ENCODE data around the gene PDGFB.
A peak's percentile ranks its signal among the peaks of the same experiment; 100 is the strongest.

The PDGFB gene

GRCh38 chr22:39185601-39186012 lies 59.2 kb downstream of the PDGFB start:
- H3K79me2 ChIP-seq (ENCODE audit: control insufficient read depth, insufficient read depth, low read length, poor library complexity): no peaks in the 10 kb centered on the region
- no peak for DNase-seq

GRCh38 chr22:39184586-39185577 lies 59.9 kb downstream of the PDGFB start:
- H3K27me3 ChIP-seq (ENCODE audit: insufficient read depth, low read length): no peaks in the 10 kb centered on the region
- no peak overlapping the region for H4K8ac ChIP-seq (ENCODE audit: low read depth, low read length)
- H3K14ac ChIP-seq (ENCODE audit: low read length): peak overlapping the region; percentile 20
- H3K79me1 ChIP-seq (ENCODE audit: low read length): no peaks in the 10 kb centered on the region
- no peak overlapping the region for H2BK5ac ChIP-seq (ENCODE audit: low read depth, low read length, poor library complexity)
- no peak overlapping the region for H3K23ac ChIP-seq (ENCODE audit: low read length)
- no peak overlapping the region for H4K91ac ChIP-seq (ENCODE audit: low read depth, low read length)
- no peak overlapping the region for H3K9ac ChIP-seq (ENCODE audit: low read length)
- H4K12ac ChIP-seq (ENCODE audit: low read depth, low read length): no peak overlapping the region
- H3K4ac ChIP-seq (ENCODE audit: low read depth, low read length): no peak overlapping the region
- DNase-seq: no peak
- no peak overlapping the region for H2AFZ ChIP-seq (ENCODE audit: insufficient read depth, low read length, poor library complexity)
- no peak overlapping the region for H2AK5ac ChIP-seq (ENCODE audit: low read length)
- H3K79me2 ChIP-seq (ENCODE audit: control insufficient read depth, insufficient read depth, low read length, poor library complexity): no peaks in the 10 kb centered on the region
- no peaks in the 10 kb centered on the region for H3K36me3 ChIP-seq (ENCODE audit: control insufficient read depth in 1 of 2, insufficient read depth in 2 of 2, low read length in 2 of 2)
- H3K4me3 ChIP-seq (ENCODE audit: low read depth, low read length): no peak overlapping the region
- no CpG with 5 or more reads among the region's 23 CpGs for WGBS (ENCODE audit: extremely low coverage, insufficient coverage, insufficient read length)
- no peak overlapping the region for H3K4me2 ChIP-seq (ENCODE audit: low read length)
- H2BK12ac ChIP-seq (ENCODE audit: low read length): peak overlapping the region; percentile 13
- H3K27ac ChIP-seq (ENCODE audit: low read depth, low read length): no peak overlapping the region
- H2BK120ac ChIP-seq (ENCODE audit: insufficient read depth, low read length, poor library complexity): no peak overlapping the region
- no peaks in the 10 kb centered on the region for H3K4me1 ChIP-seq (ENCODE audit: control insufficient read depth in 1 of 2, insufficient read depth in 2 of 2, low read length in 2 of 2)
- peaks cover 9% of the 10 kb centered on the region for H3K9me3 ChIP-seq (ENCODE audit: insufficient read depth, low read depth, low read length)
- no peak overlapping the region for H3K18ac ChIP-seq (ENCODE audit: low read length)

More at GRCh38 chr22:39185601-39186012, 59.2 kb downstream of the PDGFB start:
- Histone ChIP-seq H2BK12ac (ENCODE audit: low read length) (no peak overlapping the region), H3K27ac (ENCODE audit: low read depth, low read length) (no peak overlapping the region), H2BK5ac (ENCODE audit: low read depth, low read length, poor library complexity) (no peak overlapping the region), H2BK120ac (ENCODE audit: insufficient read depth, low read length, poor library complexity) (no peak overlapping the region), H3K9me3 (ENCODE audit: insufficient read depth, low read depth, low read length) (peaks cover 7% of the 10 kb centered on the region), H3K36me3 (ENCODE audit: control insufficient read depth in 1 of 2, insufficient read depth in 2 of 2, low read length in 2 of 2) (no peaks in the 10 kb centered on the region), H3K18ac (ENCODE audit: low read length) (no peak overlapping the region), H3K4me3 (ENCODE audit: low read depth, low read length) (no peak overlapping the region), H4K12ac (ENCODE audit: low read depth, low read length) (no peak overlapping the region), H3K4me1 (ENCODE audit: control insufficient read depth in 1 of 2, insufficient read depth in 2 of 2, low read length in 2 of 2) (no peaks in the 10 kb centered on the region), H3K27me3 (ENCODE audit: insufficient read depth, low read length) (no peaks in the 10 kb centered on the region), H4K91ac (ENCODE audit: low read depth, low read length) (no peak overlapping the region), H3K14ac (ENCODE audit: low read length) (no peak overlapping the region), H3K9ac (ENCODE audit: low read length) (no peak overlapping the region), H3K23ac (ENCODE audit: low read length) (no peak overlapping the region), H4K8ac (ENCODE audit: low read depth, low read length) (no peak overlapping the region), H2AFZ (ENCODE audit: insufficient read depth, low read length, poor library complexity) (no peak overlapping the region), H3K4me2 (ENCODE audit: low read length) (no peak overlapping the region), H2AK5ac (ENCODE audit: low read length) (no peak overlapping the region), H3K79me1 (ENCODE audit: low read length) (no peaks in the 10 kb centered on the region), H3K4ac (ENCODE audit: low read depth, low read length) (no peak overlapping the region)
- no CpG with 5 or more reads among the region's 11 CpGs for WGBS (ENCODE audit: extremely low coverage, insufficient coverage, insufficient read length)

GRCh38 chr22:39183991-39184585 lies 60.7 kb downstream of the PDGFB start:
- H2AFZ ChIP-seq (ENCODE audit: insufficient read depth, low read length, poor library complexity): no peak overlapping the region

GRCh38 chr22:39182478-39183030 lies 62.2 kb downstream of the PDGFB start:
- no peak overlapping the region for H4K8ac ChIP-seq (ENCODE audit: low read depth, low read length)
- no peak overlapping the region for H3K4me2 ChIP-seq (ENCODE audit: low read length)
- peaks cover 9% of the 10 kb centered on the region for H3K9me3 ChIP-seq (ENCODE audit: insufficient read depth, low read depth, low read length)
- no peak overlapping the region for H3K27ac ChIP-seq (ENCODE audit: low read depth, low read length)
- no peak overlapping the region for H3K4me3 ChIP-seq (ENCODE audit: low read depth, low read length)
- peaks cover 5% of the 10 kb centered on the region for H3K79me1 ChIP-seq (ENCODE audit: low read length)
- H3K23ac ChIP-seq (ENCODE audit: low read length): no peak overlapping the region
- H3K9ac ChIP-seq (ENCODE audit: low read length): no peak overlapping the region
- WGBS (ENCODE audit: extremely low coverage, insufficient coverage, insufficient read length): no CpG with 5 or more reads among the region's 6 CpGs
- H2BK120ac ChIP-seq (ENCODE audit: insufficient read depth, low read length, poor library complexity): no peak overlapping the region
- peaks cover 2% of the 10 kb centered on the region for H3K79me2 ChIP-seq (ENCODE audit: control insufficient read depth, insufficient read depth, low read length, poor library complexity)
- no peak overlapping the region for H4K91ac ChIP-seq (ENCODE audit: low read depth, low read length)
- no peaks in the 10 kb centered on the region for H3K36me3 ChIP-seq (ENCODE audit: control insufficient read depth in 1 of 2, insufficient read depth in 2 of 2, low read length in 2 of 2)
- H4K12ac ChIP-seq (ENCODE audit: low read depth, low read length): no peak overlapping the region
- no peak overlapping the region for H2BK5ac ChIP-seq (ENCODE audit: low read depth, low read length, poor library complexity)
- no peak overlapping the region for H3K18ac ChIP-seq (ENCODE audit: low read length)
- H2AFZ ChIP-seq (ENCODE audit: insufficient read depth, low read length, poor library complexity): no peak overlapping the region
- no peak overlapping the region for H2AK5ac ChIP-seq (ENCODE audit: low read length)
- H3K27me3 ChIP-seq (ENCODE audit: insufficient read depth, low read length): no peaks in the 10 kb centered on the region
- H3K4me1 ChIP-seq (ENCODE audit: control insufficient read depth in 1 of 2, insufficient read depth in 2 of 2, low read length in 2 of 2): peaks cover 4% of the 10 kb centered on the region in 2 experiments
- H3K14ac ChIP-seq (ENCODE audit: low read length): no peak overlapping the region
- no peak overlapping the region for H3K4ac ChIP-seq (ENCODE audit: low read depth, low read length)
- H2BK12ac ChIP-seq (ENCODE audit: low read length): no peak overlapping the region
- DNase-seq: no peak

More at GRCh38 chr22:39183991-39184585, 60.7 kb downstream of the PDGFB start:
- H4K8ac ChIP-seq (ENCODE audit: low read depth, low read length): no peak overlapping the region
- no CpG with 5 or more reads among the region's 13 CpGs for WGBS (ENCODE audit: extremely low coverage, insufficient coverage, insufficient read length)
- H3K4me2 ChIP-seq (ENCODE audit: low read length): no peak overlapping the region
- H3K9me3 ChIP-seq (ENCODE audit: insufficient read depth, low read depth, low read length): peaks cover 9% of the 10 kb centered on the region
- H3K23ac ChIP-seq (ENCODE audit: low read length): no peak overlapping the region
- no peak overlapping the region for H3K9ac ChIP-seq (ENCODE audit: low read length)
- H2BK12ac ChIP-seq (ENCODE audit: low read length): peak overlapping the region; percentile 13
- no peak overlapping the region for H3K4ac ChIP-seq (ENCODE audit: low read depth, low read length)
- DNase-seq: no peak
- no peaks in the 10 kb centered on the region for H3K4me1 ChIP-seq (ENCODE audit: control insufficient read depth in 1 of 2, insufficient read depth in 2 of 2, low read length in 2 of 2)
- H2BK120ac ChIP-seq (ENCODE audit: insufficient read depth, low read length, poor library complexity): no peak overlapping the region
- H3K27me3 ChIP-seq (ENCODE audit: insufficient read depth, low read length): no peaks in the 10 kb centered on the region
- no peak overlapping the region for H3K18ac ChIP-seq (ENCODE audit: low read length)
- no peak overlapping the region for H4K91ac ChIP-seq (ENCODE audit: low read depth, low read length)
- H3K36me3 ChIP-seq (ENCODE audit: control insufficient read depth in 1 of 2, insufficient read depth in 2 of 2, low read length in 2 of 2): no peaks in the 10 kb centered on the region
- no peak overlapping the region for H2AK5ac ChIP-seq (ENCODE audit: low read length)
- no peak overlapping the region for H2BK5ac ChIP-seq (ENCODE audit: low read depth, low read length, poor library complexity)
- H3K27ac ChIP-seq (ENCODE audit: low read depth, low read length): no peak overlapping the region
- H3K79me2 ChIP-seq (ENCODE audit: control insufficient read depth, insufficient read depth, low read length, poor library complexity): no peaks in the 10 kb centered on the region
- H3K79me1 ChIP-seq (ENCODE audit: low read length): no peaks in the 10 kb centered on the region
- H3K14ac ChIP-seq (ENCODE audit: low read length): no peak overlapping the region
- H3K4me3 ChIP-seq (ENCODE audit: low read depth, low read length): no peak overlapping the region
- no peak overlapping the region for H4K12ac ChIP-seq (ENCODE audit: low read depth, low read length)
